ENCODE measurements around the gene LRRC72. TPM values are rescaled to one million over a fixed set of nuclear protein-coding genes. Genes with fewer than 3 reads are reported as not detected.

LRRC72 gene
- total and polyA plus RNA-seq, 10 of the 15 experiments (the other 5 are each of a cell fraction or from before 2014, with no cell fraction given) = not detected

GRCh38 chr7:16615228-16615627 is 88.6 kb downstream of the LRRC72 start (continued):
- no peak for TF ChIP-seq RBBP5 (conservative IDR thresholded peaks at IDR 0.05)
- TF ChIP-seq BMI1 (IDR thresholded peaks at IDR 0.05; ENCODE audit: borderline replicate concordance) = no peak

- CTCF ChIA-PET = no interaction called here
- no peak overlapping the region for H3K27ac ChIP-seq (ENCODE audit: control insufficient read depth, insufficient read depth)
- POLR2A ChIA-PET = no interaction called here
- SMC1A ChIA-PET (ENCODE audit: uncharacterized antibody, unreplicated experiment) = no interaction called here
- RAD21 ChIA-PET (ENCODE audit: unreplicated experiment) = no interaction called here
- no peak for FAIRE-seq
- no peak for DNase-seq (ENCODE audit: low read depth, low spot score)
- H3K36me3 ChIP-seq (ENCODE audit: control insufficient read depth in 2 of 2, insufficient read depth in 2 of 2, low read length in 1 of 2) = no peaks in the 10 kb centered on the region
- no peak overlapping the region for H3K4me3 ChIP-seq
- H3K9ac ChIP-seq (ENCODE audit: control insufficient read depth, insufficient read depth, low read length) = no peak overlapping the region
- no peaks in the 10 kb centered on the region for H3K4me1 ChIP-seq (ENCODE audit: control insufficient read depth, insufficient read depth, low read length)
- in situ Hi-C loops (cut with MboI) = no loop called here
- no peaks in the 10 kb centered on the region for H3K9me3 ChIP-seq (replicated peaks; ENCODE audit: control insufficient read depth, insufficient read depth, low read length)
- no peaks in the 10 kb centered on the region for H4K20me1 ChIP-seq (ENCODE audit: control insufficient read depth, insufficient read depth)
- intact Hi-C loops (cut with micrococcal nuclease; ENCODE audit: unreplicated experiment) = no loop called here
- no TSS peak for BruUV-seq (replicated peaks)
- no peak for ATAC-seq
- WGBS (ENCODE audit: insufficient coverage, insufficient replicate concordance, low lambda C conversion rate, missing lambda C conversion rate) = 64% methylated on average over 4 of the region's 4 CpGs
- no peaks in the 10 kb centered on the region; a peak in 1 of 4 replicates for H3K27me3 ChIP-seq (replicated peaks in 1 of 2; ENCODE audit: control insufficient read depth in 2 of 2, insufficient read depth in 2 of 2, low read length in 1 of 2)
- H3K79me2 ChIP-seq (ENCODE audit: control insufficient read depth, insufficient read depth, low read length) = no peaks in the 10 kb centered on the region
- no peak for TF ChIP-seq CHD4 (IDR thresholded peaks at IDR 0.05)
- no peak for TF ChIP-seq BRCA1 (IDR thresholded peaks at IDR 0.05; ENCODE audit: low read depth, low read length)
- no peak for TF ChIP-seq SMAD1 (IDR thresholded peaks at IDR 0.05; ENCODE audit: low read depth, partially characterized antibody)
- TF ChIP-seq BACH1 (IDR thresholded peaks at IDR 0.05; ENCODE audit: borderline replicate concordance) = no peak
- TF ChIP-seq TCF7 (IDR thresholded peaks at IDR 0.05; ENCODE audit: borderline replicate concordance) = no peak
- no peak for TF ChIP-seq YBX1 (IDR thresholded peaks at IDR 0.05)
- no peak for TF ChIP-seq KDM1A (IDR thresholded peaks at IDR 0.05; ENCODE audit: borderline replicate concordance)
- no peak for TF ChIP-seq KLF5 (IDR thresholded peaks at IDR 0.05; ENCODE audit: partially characterized antibody)
- no peak for TF ChIP-seq FOS (IDR thresholded peaks at IDR 0.05; ENCODE audit: borderline replicate concordance, extremely low read depth, insufficient read length)
- no peak for TF ChIP-seq NR2C2 (IDR thresholded peaks at IDR 0.05; ENCODE audit: borderline replicate concordance, control insufficient read depth, insufficient read length, low read depth)
- TF ChIP-seq ASH2L (IDR thresholded peaks at IDR 0.05; ENCODE audit: borderline replicate concordance, low read depth) = no peak
- TF ChIP-seq SP1 (IDR thresholded peaks at IDR 0.05; ENCODE audit: low read depth, low read length) = no peak
- TF ChIP-seq POLR2AphosphoS2 (IDR thresholded peaks at IDR 0.05; ENCODE audit: low read depth, low read length) = no peak
- TF ChIP-seq MEF2A (IDR thresholded peaks at IDR 0.05; ENCODE audit: insufficient read depth, low read depth, low read length) = no peak
- TF ChIP-seq EP300 (IDR thresholded peaks at IDR 0.05; ENCODE audit: borderline replicate concordance in 1 of 2, control insufficient read depth in 1 of 2, low read depth in 2 of 2, low read length in 2 of 2) = no peak
- TF ChIP-seq RB1 (IDR thresholded peaks at IDR 0.05; ENCODE audit: borderline replicate concordance) = no peak
- H2AFZ ChIP-seq (ENCODE audit: control insufficient read depth, low read depth, low read length) = no peak overlapping the region
- no peak overlapping the region for H3K4me2 ChIP-seq (ENCODE audit: control insufficient read depth, insufficient read depth)
Observed at GRCh38 chr7:16616122-16616521, 89.5 kb downstream of the LRRC72 start.
